CD4-positive, alpha-beta T cell treated with Interleukin-12 subunit alpha and Interleukin-12 subunit beta, for 1 hour (primary cell): ENCODE measurements around the gene KRT86.
"Not testable (repeated sequence)": the region's sequence is repeated elsewhere in the genome, so short reads cannot be mapped to it uniquely, and the experiment has no call there.

ENCODE experiments used
- DNase-seq: peaks from one replicate; pipeline ENCODE4 v3.0.0-alpha.2; 2020

KRT86 gene

GRCh38 chr12:52343550-52343949, 69.1 kb downstream of the KRT86 start:
- DNase-seq, result no peak

GRCh38 chr12:52344111-52344510, 69.7 kb downstream of the KRT86 start:
- no peak for DNase-seq

GRCh38 chr12:52345041-52345440, 70.6 kb downstream of the KRT86 start:
- DNase-seq, result not testable (repeated sequence)

GRCh38 chr12:52346593-52346992, 72.1 kb downstream of the KRT86 start:
- no peak for DNase-seq

GRCh38 chr12:52347016-52347415, 72.6 kb downstream of the KRT86 start:
- no peak for DNase-seq

- no peak for DNase-seq
These were observed 73.4 kb downstream of the KRT86 start for GRCh38 chr12:52347551-52348510.

GRCh38 chr12:52349196-52349595, 74.8 kb downstream of the KRT86 start:
- no peak for DNase-seq

GRCh38 chr12:52350021-52350620, 75.7 kb downstream of the KRT86 start:
- no peak for DNase-seq

GRCh38 chr12:52350786-52351185, 76.3 kb downstream of the KRT86 start:
- DNase-seq, result no peak

GRCh38 chr12:52351196-52352059, 77.0 kb downstream of the KRT86 start:
- DNase-seq, result peak; percentile 59

- DNase-seq, result no peak
These were observed 78.5 kb downstream of the KRT86 start for GRCh38 chr12:52352951-52353350.

GRCh38 chr12:52353766-52354165, 79.3 kb downstream of the KRT86 start:
- no peak for DNase-seq

- no peak for DNase-seq
These were observed 79.8 kb downstream of the KRT86 start for GRCh38 chr12:52354200-52354599.

GRCh38 chr12:52355176-52355575, 80.7 kb downstream of the KRT86 start:
- no peak for DNase-seq

- no peak for DNase-seq
These were observed 81.8 kb downstream of the KRT86 start for GRCh38 chr12:52356031-52356761.

GRCh38 chr12:52356762-52357580, 82.5 kb downstream of the KRT86 start:
- no peak for DNase-seq
